GM21723 (cell line): ENCODE results near the gene SUCNR1.
A peak's percentile ranks its signal among the peaks of the same experiment; 100 is the strongest.
"Not testable (repeated sequence)": the region's sequence is repeated elsewhere in the genome, so short reads cannot be mapped to it uniquely, and the experiment has no call there.

Experiments
- ATAC-seq: cut with Tn5 transposase; IDR thresholded peaks from one replicate; pipeline ENCODE4 v1.9.1; 2021; ENCODE audit warnings: mild to moderate bottlenecking, moderate library complexity; ENCODE audit not compliant: unreplicated experiment

Gene SUCNR1

GRCh38 chr3:151900460-151900859 is 27.0 kb downstream of the SUCNR1 start:
- no peak for ATAC-seq

GRCh38 chr3:151900884-151901643 is 27.6 kb downstream of the SUCNR1 start:
- ATAC-seq, result no peak

GRCh38 chr3:151901644-151902285 is 28.3 kb downstream of the SUCNR1 start:
- ATAC-seq, result no peak

- ATAC-seq, result no peak
These were observed 30.1 kb downstream of the SUCNR1 start for GRCh38 chr3:151903501-151903991.

- no peak for ATAC-seq
These were observed 32.2 kb downstream of the SUCNR1 start for GRCh38 chr3:151905647-151906046.

GRCh38 chr3:151906751-151907150 is 33.3 kb downstream of the SUCNR1 start:
- ATAC-seq, result no peak

GRCh38 chr3:151908399-151908798 is 35.0 kb downstream of the SUCNR1 start:
- no peak for ATAC-seq

- no peak for ATAC-seq
These were observed 36.4 kb downstream of the SUCNR1 start for GRCh38 chr3:151909681-151910405.

- no peak for ATAC-seq
These were observed 38.0 kb downstream of the SUCNR1 start for GRCh38 chr3:151911462-151911861.

GRCh38 chr3:151912028-151912427 is 38.6 kb downstream of the SUCNR1 start:
- ATAC-seq, result no peak

- ATAC-seq, result no peak
These were observed 43.3 kb downstream of the SUCNR1 start for GRCh38 chr3:151916781-151917180.

GRCh38 chr3:151918253-151919029 is 45.0 kb downstream of the SUCNR1 start:
- ATAC-seq, result peak; percentile 66

- no peak for ATAC-seq
These were observed 45.5 kb downstream of the SUCNR1 start for GRCh38 chr3:151919030-151919328.

- no peak for ATAC-seq
These were observed 46.0 kb downstream of the SUCNR1 start for GRCh38 chr3:151919446-151919845.

GRCh38 chr3:151923901-151924300 is 50.5 kb downstream of the SUCNR1 start:
- no peak for ATAC-seq

- ATAC-seq, result no peak
These were observed 51.3 kb downstream of the SUCNR1 start for GRCh38 chr3:151924753-151925152.

GRCh38 chr3:151925419-151925818 is 52.0 kb downstream of the SUCNR1 start:
- no peak for ATAC-seq

- ATAC-seq, result no peak
These were observed 52.4 kb downstream of the SUCNR1 start for GRCh38 chr3:151925876-151926275.

- ATAC-seq, result no peak
These were observed 53.5 kb downstream of the SUCNR1 start for GRCh38 chr3:151926956-151927355.

- not testable (repeated sequence) for ATAC-seq
These were observed 54.6 kb downstream of the SUCNR1 start for GRCh38 chr3:151927915-151928525.

- ATAC-seq, result no peak
These were observed 57.7 kb downstream of the SUCNR1 start for GRCh38 chr3:151931171-151931570.
